Esophagus (tissue), 2 donors: ENCODE results near the gene PLEKHG5. TPM values are rescaled to one million over a fixed set of nuclear protein-coding genes. Genes with fewer than 3 reads are reported as not detected.
"Not testable (repeated sequence)": the region's sequence is repeated elsewhere in the genome, so short reads cannot be mapped to it uniquely, and the experiment has no call there.

Source experiments
- H3K27ac ChIP-seq, 2 donors: one replicate each; pipeline ENCODE4 v1.5.1; 2013; ENCODE audit warnings: low read depth in 2 of 2, mild to moderate bottlenecking in 2 of 2, inconsistent platforms in 1 of 2, low read length in 1 of 2, moderate library complexity in 1 of 2
- H3K27me3 ChIP-seq, 2 donors: one replicate each; pipeline ENCODE4 v1.6.1; 2013; ENCODE audit warnings: low read length in 2 of 2, control low read depth in 1 of 2, mild to moderate bottlenecking in 1 of 2; ENCODE audit not compliant: insufficient read depth in 2 of 2, control insufficient read depth in 1 of 2
- H3K36me3 ChIP-seq, 2 donors: one replicate each; pipeline ENCODE4 v1.6.1; 2013; ENCODE audit warnings: low read length in 1 of 2; ENCODE audit not compliant: control insufficient read depth in 2 of 2, insufficient read depth in 2 of 2
- H3K4me1 ChIP-seq, 2 donors: one replicate each; pipeline ENCODE4 v1.6.1; 2013; ENCODE audit warnings: low read length in 1 of 2; ENCODE audit not compliant: control insufficient read depth in 2 of 2, insufficient read depth in 2 of 2
- H3K4me3 ChIP-seq, 2 donors: one replicate each; pipeline ENCODE4 v1.5.1; 2013; ENCODE audit warnings: low read length in 2 of 2, mild to moderate bottlenecking in 2 of 2, low read depth in 1 of 2, moderate library complexity in 1 of 2
- H3K9me3 ChIP-seq, 2 donors: one replicate each; pipeline ENCODE4 v1.6.1; 2013; ENCODE audit warnings: mild to moderate bottlenecking in 2 of 2, low read depth in 1 of 2, low read length in 1 of 2, moderate library complexity in 1 of 2; ENCODE audit not compliant: control insufficient read depth in 2 of 2, insufficient read depth in 1 of 2
- WGBS, 2 donors: extraction: QIAGEN DNeasy Blood & Tissue Kit; methylation state at CpG; one replicate each; pipeline ENCODE4 v1.1.7; 2013; 5-methylcytosine and 5-hydroxymethylcytosine counted together
- polyA plus RNA-seq, 2 donors: library from polyadenylated mRNA; stranded (reverse); fragments of 200-250 nt; gene quantifications; one replicate each; pipeline ENCODE4 v1.2.3, GENCODE V29; 2013
- donor health status: healthy with polysubstance abuse.
- donor health status: Bipolar disorder and iron deficiency.

The PLEKHG5 gene
- polyA plus RNA-seq, 2 donors, result 18.5 to 28.0 TPM

GRCh38 chr1:6453895-6454855, 37.3 kb downstream of the PLEKHG5 start:
- WGBS, 2 donors, result 16 to 21% methylated on average over 82 to 85 of the region's 85 CpGs
- H3K9me3 ChIP-seq, H3K27me3 ChIP-seq, H3K27ac ChIP-seq, H3K4me1 ChIP-seq, H3K36me3 ChIP-seq: not testable (repeated sequence)
- peak overlapping the region in 1 of 2 donors; percentile 20 for H3K4me3 ChIP-seq

- peaks cover 0 to 9% of the 10 kb centered on the region in 2 donors for H3K27me3 ChIP-seq
- H3K27ac ChIP-seq, result no peak overlapping the region
- H3K9me3 ChIP-seq, result no peaks in the 10 kb centered on the region
- H3K4me3 ChIP-seq, result no peak overlapping the region
- H3K4me1 ChIP-seq, result peaks cover 10 to 22% of the 10 kb centered on the region in 2 donors
- H3K36me3 ChIP-seq, result no peaks in the 10 kb centered on the region
- 66 to 71% methylated on average over 6 of the region's 6 CpGs for WGBS, 2 donors
Measured at GRCh38 chr1:6450943-6451373, 40.5 kb downstream of the PLEKHG5 start.

GRCh38 chr1:6450486-6450885, 41.0 kb downstream of the PLEKHG5 start:
- H3K27ac ChIP-seq, H3K27me3 ChIP-seq, H3K36me3 ChIP-seq, H3K9me3 ChIP-seq, H3K4me3 ChIP-seq: not testable (repeated sequence)
- H3K4me1 ChIP-seq, result peaks cover 8 to 20% of the 10 kb centered on the region in 2 donors
- WGBS, 2 donors, result 53 to 58% methylated on average over 6 to 10 of the region's 10 CpGs

GRCh38 chr1:6450005-6450450, 41.4 kb downstream of the PLEKHG5 start:
- H3K9me3 ChIP-seq, result no peaks in the 10 kb centered on the region
- WGBS, 2 donors, result 54 to 58% methylated on average over 6 to 7 of the region's 7 CpGs
- H3K36me3 ChIP-seq, result no peaks in the 10 kb centered on the region
- H3K27me3 ChIP-seq, result peaks cover 0 to 9% of the 10 kb centered on the region in 2 donors
- peaks cover 6 to 16% of the 10 kb centered on the region in 2 donors for H3K4me1 ChIP-seq
- no peak overlapping the region for H3K27ac ChIP-seq
- H3K4me3 ChIP-seq, result no peak overlapping the region

GRCh38 chr1:6448749-6449631, 42.5 kb downstream of the PLEKHG5 start:
- no peak overlapping the region for H3K27ac ChIP-seq
- 7 to 24% methylated on average over 20 to 66 of the region's 66 CpGs for WGBS, 2 donors
- H3K4me1 ChIP-seq, result peaks cover 6 to 14% of the 10 kb centered on the region in 2 donors
- H3K27me3 ChIP-seq, result peaks cover 0 to 9% of the 10 kb centered on the region in 2 donors
- peak overlapping the region; percentile 13 to 34 for H3K4me3 ChIP-seq
- peaks cover 0 to 6% of the 10 kb centered on the region in 2 donors for H3K36me3 ChIP-seq
- H3K9me3 ChIP-seq, result no peaks in the 10 kb centered on the region

- Histone ChIP-seq H3K4me3 (peak overlapping the region in 1 of 2 donors; percentile 34), H3K27me3 (peaks cover 0 to 9% of the 10 kb centered on the region in 2 donors), H3K36me3 (peaks cover 0 to 6% of the 10 kb centered on the region in 2 donors), H3K27ac (no peak overlapping the region), H3K4me1 (peaks cover 6 to 14% of the 10 kb centered on the region in 2 donors), H3K9me3 (no peaks in the 10 kb centered on the region)
- 1 to 2% methylated on average over 51 to 68 of the region's 68 CpGs for WGBS, 2 donors
Measured at GRCh38 chr1:6447818-6448748, 43.4 kb downstream of the PLEKHG5 start.

GRCh38 chr1:6447016-6447817, 44.2 kb downstream of the PLEKHG5 start:
- Histone ChIP-seq H3K36me3 (peaks cover 0 to 6% of the 10 kb centered on the region in 2 donors), H3K27me3 (peaks cover 0 to 9% of the 10 kb centered on the region in 2 donors), H3K4me1 (peaks cover 6 to 14% of the 10 kb centered on the region in 2 donors), H3K4me3 (peak overlapping the region; percentile 6 to 34), H3K27ac (no peak overlapping the region), H3K9me3 (no peaks in the 10 kb centered on the region)
- WGBS, 2 donors, result 3 to 4% methylated on average over 63 to 67 of the region's 67 CpGs

- 60 to 63% methylated on average over 4 of the region's 4 CpGs for WGBS, 2 donors
- peaks cover 6 to 14% of the 10 kb centered on the region in 2 donors for H3K4me1 ChIP-seq
- H3K27ac ChIP-seq, result no peak overlapping the region
- H3K36me3 ChIP-seq, result peaks cover 0 to 6% of the 10 kb centered on the region in 2 donors
- peak overlapping the region in 1 of 2 donors; percentile 6 for H3K4me3 ChIP-seq
- peaks cover 0 to 9% of the 10 kb centered on the region in 2 donors for H3K27me3 ChIP-seq
- H3K9me3 ChIP-seq, result no peaks in the 10 kb centered on the region
Measured at GRCh38 chr1:6446665-6447015, 44.8 kb downstream of the PLEKHG5 start.
